B cell (primary cell): ENCODE results near the gene SESTD1.

ENCODE experiments used
- EZH2 ChIP-seq: IDR thresholded peaks from 2 replicates; pipeline ENCODE4 v1.6.1; 2012; ENCODE audit warnings: borderline replicate concordance, low read depth, mild to moderate bottlenecking, moderate library complexity, low read length; ENCODE audit not compliant: insufficient read depth, poor library complexity, severe bottlenecking
- TF ChIP-seq, protein P1 (sequence below): fragments of 200-600 bp; IDR thresholded peaks from one replicate; pipeline ENCODE4 v1.8.0; 2022; ENCODE audit warnings: antibody characterized with exemption, mild to moderate bottlenecking

- no peak for TF ChIP-seq EZH2
- TF ChIP-seq, protein P1, sequence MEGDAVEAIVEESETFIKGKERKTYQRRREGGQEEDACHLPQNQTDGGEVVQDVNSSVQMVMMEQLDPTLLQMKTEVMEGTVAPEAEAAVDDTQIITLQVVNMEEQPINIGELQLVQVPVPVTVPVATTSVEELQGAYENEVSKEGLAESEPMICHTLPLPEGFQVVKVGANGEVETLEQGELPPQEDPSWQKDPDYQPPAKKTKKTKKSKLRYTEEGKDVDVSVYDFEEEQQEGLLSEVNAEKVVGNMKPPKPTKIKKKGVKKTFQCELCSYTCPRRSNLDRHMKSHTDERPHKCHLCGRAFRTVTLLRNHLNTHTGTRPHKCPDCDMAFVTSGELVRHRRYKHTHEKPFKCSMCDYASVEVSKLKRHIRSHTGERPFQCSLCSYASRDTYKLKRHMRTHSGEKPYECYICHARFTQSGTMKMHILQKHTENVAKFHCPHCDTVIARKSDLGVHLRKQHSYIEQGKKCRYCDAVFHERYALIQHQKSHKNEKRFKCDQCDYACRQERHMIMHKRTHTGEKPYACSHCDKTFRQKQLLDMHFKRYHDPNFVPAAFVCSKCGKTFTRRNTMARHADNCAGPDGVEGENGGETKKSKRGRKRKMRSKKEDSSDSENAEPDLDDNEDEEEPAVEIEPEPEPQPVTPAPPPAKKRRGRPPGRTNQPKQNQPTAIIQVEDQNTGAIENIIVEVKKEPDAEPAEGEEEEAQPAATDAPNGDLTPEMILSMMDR: no peak
Measured at GRCh38 chr2:179239838-179240237, 24.8 kb downstream of the SESTD1 start.
